NCI-H1417 (cell line): Measurements from ENCODE around the gene TCERG1L.

Experiments used
- DNase-seq, 3 experiments: peaks; one replicate each; lab custom pipeline; 2025; lab: John Stamatoyannopoulos, UW

The TCERG1L gene

GRCh38 chr10:131315344-131315743 lies 3.8 kb upstream of the TCERG1L start:
- no peak for DNase-seq

- no peak for DNase-seq
Measured at GRCh38 chr10:131314799-131315198, 3.3 kb upstream of the TCERG1L start.

GRCh38 chr10:131314148-131314547 lies 2.6 kb upstream of the TCERG1L start:
- DNase-seq, result peak in 1 of 3 experiments; percentile 0

DNA sequence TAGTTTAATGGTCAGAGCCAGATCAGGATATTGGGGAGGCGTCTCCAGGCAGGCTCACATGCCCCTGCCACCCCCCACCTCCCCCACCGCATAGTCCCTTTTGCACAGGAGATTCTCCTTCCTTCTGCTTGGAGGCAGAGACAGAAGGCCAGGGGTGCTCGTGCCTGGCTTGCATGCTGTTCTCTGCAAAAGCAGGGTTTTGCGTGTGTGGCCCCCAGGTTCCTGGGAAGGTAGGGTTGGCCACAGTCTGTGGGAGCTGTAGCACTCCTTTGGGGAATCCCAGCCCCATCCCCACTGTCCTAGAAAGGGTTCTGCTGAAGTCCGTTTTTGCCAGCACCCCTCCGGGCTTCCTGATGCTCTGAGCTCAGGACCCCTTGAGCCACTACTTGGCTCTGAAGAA lies 1.9 kb upstream of the TCERG1L start:
- no peak for DNase-seq

- peak; percentile 21 to 51 (median 30) for DNase-seq
Measured at GRCh38 chr10:131312478-131312836, 936 bp upstream of the TCERG1L start.

GRCh38 chr10:131311402-131311660 lies 190 bp downstream of the TCERG1L start:
- DNase-seq, result no peak

DNA sequence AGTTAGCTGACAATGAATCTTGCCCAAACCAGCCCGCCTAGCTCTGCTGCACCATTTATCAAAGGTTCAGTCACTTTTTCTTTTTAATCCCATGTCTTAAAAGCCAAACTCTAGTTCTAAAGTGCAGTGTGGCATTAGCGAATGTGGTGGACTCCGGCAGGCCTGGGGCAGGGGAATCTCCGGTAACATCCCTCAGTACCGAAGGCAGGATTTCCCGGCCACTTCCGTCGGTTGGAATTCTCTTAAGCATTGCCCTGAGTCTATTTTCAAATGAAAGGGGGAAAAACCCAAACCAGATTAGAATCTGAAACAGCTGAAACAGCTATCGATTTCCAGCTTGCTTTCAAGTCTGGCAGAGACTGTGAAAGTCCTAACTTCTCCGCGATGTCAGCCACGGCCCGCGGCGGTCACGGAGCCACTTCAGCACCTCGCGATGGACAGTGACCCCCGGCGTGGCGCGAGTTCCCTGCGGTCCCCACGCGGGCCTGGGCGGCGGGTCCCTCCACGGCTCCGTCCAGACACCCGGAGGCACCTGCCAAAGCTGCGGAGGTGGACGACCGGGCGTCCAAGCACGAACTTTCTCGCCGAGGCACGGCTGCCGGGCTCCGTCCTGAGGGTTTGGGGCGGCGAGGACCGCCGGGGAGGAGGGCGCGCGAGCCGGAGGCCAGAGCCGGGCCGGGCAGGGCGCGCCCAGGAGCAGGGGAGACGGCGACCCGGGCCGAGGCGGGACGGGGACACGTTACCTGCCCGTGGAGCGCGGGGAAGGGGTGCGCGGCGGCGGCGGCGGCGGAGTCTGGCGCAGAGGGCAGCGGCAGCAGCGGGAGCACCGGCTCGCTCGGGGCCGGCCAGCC lies 745 bp downstream of the TCERG1L start:
- DNase-seq, result peak in 2 of 3 experiments; percentile 47 to 52

DNA sequence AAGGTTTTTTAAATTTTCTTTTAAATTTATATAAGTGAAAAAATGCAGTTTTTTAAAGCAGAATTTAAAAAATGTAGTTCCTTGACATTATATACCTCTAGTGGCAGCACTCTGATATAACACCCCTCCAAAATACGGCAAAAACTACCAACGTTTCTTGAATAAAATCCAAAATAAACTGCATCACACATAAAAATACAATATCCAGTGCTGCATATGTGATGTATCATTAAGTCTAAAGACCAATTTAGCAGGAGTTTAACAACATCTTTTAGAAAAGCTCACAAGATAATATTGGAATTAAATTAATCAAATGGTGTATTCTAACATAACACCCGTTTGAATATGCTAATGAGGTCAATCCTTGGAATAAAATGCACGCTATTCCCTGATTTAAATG lies 1.4 kb downstream of the TCERG1L start:
- peak in 2 of 3 experiments; percentile 15 to 47 for DNase-seq

DNA sequence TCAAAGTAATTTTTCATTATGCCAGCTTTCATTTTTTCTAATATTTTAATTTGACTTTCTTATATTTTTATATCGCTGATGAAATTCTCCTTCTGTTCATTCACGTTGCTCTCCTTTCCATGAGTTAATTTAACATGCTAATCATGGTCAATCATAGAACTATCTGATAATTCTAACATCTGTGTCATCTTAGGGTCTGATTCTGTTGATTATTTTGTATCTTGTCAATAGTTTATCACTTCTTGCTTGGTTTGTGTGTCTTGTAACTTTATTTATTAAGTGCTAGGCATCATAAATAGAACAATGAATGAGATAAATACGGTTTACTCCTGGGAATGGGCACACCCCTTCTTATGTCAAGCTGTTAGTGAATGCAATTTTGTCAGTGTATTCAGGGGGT lies 11.0 kb downstream of the TCERG1L start:
- DNase-seq, result no peak

- DNase-seq, result no peak
Measured at GRCh38 chr10:131290781-131291180, 20.7 kb downstream of the TCERG1L start.

DNA sequence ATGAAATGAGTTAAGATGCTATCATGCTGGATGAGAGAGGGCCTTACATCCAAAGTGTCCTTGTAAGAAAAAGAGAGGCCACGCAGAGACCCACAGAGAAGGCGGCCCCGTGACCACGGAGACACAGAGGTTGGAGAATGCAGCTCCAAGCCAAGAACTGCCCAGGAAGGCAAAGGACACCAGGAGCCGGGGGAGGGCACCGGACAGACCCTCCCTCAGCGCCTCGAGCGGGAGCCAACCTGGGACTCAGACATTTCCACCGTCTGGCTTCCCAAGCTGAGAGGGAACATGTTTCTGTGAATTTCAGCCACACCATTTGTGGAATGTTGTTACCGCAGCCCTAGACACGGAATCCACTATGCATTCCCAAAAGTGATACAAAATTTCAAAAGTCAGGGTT lies 22.9 kb downstream of the TCERG1L start:
- no peak for DNase-seq

DNA sequence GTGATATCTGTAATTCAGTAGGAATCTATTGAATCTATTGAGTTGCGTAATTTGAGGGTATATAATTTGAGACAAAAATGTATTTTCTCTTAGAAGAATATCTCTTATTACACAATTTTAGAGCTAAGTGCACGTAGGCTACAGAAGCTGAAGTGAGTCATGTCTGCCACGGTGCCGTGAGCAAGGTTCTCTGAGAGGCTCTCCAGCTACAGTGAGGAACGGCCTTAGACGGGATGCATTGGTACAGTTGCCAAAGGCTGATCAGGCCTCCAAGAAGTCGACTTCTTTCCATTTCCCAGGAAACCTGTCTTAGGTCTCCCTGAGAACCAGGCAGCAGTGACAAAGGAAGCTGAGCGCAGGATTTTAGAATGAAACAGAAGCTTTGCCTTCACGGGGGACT lies 28.6 kb downstream of the TCERG1L start:
- no peak for DNase-seq

DNA sequence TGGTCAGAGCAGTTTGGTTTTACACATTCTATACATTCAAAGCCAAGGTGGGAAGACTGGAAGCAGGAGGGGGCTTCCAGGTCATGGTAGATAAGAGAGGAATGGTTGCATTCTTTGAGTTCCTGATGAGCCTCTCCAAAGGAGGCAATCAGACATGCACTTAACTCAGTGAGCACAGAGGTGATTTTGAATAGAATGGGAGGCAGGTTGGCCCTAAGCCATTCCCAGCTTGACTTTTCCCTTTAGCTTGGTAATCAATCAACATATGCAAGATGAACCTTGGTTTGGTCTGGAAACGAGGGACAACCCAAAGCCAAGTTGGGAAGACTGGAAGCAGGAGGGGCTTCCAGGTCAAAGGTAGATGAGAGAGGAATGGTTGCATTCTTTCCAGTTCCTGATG lies 31.4 kb downstream of the TCERG1L start:
- DNase-seq, result no peak

- DNase-seq, result no peak
Measured at GRCh38 chr10:131279516-131279915, 32.0 kb downstream of the TCERG1L start.

DNA sequence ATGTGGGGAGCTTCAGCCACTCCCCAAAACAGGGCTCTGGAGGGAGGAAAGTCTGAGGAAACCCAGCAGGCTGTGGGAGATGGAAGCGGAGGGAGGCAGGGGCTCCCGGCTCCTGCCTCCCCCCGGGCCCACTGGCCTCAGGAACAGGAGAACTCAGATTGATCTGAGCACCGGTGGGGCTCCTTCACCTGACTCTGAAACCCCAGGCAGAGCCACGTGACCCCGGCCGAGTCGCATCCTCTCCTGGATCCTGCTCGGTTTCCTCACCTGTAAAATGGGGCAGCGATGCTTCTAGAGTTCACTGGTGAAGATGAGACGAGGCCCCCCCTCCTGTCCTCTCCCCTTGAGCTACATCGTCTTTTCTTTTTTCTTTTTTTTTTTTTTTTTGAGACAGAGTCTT lies 33.6 kb downstream of the TCERG1L start:
- DNase-seq, result no peak

- no peak for DNase-seq
Measured at GRCh38 chr10:131277278-131277677, 34.2 kb downstream of the TCERG1L start.

DNA sequence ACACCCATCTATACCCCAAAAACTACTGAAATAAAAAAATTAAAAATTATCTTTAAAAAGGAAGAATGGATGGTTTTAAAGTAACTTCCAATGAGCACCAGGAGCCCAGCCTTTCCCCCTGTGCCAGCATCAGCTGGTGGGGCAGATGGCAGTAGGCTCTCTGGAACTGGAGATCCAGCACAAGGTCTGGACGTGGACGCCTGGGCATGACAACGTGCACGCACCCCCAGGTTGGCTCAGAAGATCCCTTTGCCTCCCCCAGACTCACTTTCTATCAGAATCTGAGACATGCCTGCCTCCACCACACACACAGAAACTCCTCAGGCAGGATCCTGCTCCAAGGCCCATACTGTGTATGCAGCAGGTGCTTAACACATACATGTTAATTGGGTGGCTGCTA lies 35.8 kb downstream of the TCERG1L start:
- DNase-seq, result no peak

GRCh38 chr10:131274883-131275282 lies 36.6 kb downstream of the TCERG1L start:
- no peak for DNase-seq

GRCh38 chr10:131274133-131274880 lies 37.2 kb downstream of the TCERG1L start:
- DNase-seq, result no peak

DNA sequence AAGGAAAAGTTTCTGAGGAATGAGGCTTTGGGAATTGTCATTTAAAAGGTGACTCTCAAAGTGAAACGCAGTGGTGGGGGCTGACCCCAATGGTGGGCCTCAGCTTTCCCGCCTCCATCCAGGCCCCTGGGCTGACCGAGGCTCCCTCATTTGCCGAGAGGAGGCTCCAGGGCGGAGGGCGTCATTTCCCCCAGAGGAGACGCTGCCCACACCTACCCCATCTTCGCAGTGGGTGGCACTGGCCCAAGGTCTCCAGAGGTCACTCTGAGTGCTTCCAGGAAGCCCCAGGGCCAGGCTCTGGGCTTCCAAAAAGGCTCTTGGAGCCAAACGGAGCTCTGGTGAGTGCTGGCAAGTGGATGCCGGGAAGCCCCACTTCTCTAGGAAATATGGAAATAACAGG lies 38.0 kb downstream of the TCERG1L start:
- DNase-seq, result no peak

- no peak for DNase-seq
Measured at GRCh38 chr10:131272897-131273451, 38.5 kb downstream of the TCERG1L start.

DNA sequence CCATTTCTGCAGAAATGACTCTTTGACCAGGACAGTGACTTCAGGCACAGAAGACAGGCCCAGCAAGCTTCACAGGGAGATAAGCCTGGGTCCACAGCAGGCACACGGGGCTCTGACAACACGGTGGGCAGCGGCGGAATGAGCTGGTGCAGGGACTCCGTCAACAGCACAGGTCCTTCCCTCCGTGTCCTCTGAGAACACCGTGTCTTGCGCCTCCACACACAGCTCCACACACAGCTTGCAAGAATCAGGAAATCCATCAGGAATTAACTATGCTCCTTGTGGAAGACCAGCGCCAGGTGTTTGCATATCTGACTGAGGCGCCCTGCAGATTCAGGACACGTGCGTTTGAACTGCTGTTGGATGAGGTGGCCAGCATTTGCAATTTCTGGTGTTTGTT lies 39.6 kb downstream of the TCERG1L start:
- peak in 1 of 3 experiments; percentile 6 for DNase-seq

GRCh38 chr10:131271195-131271880 lies 40.2 kb downstream of the TCERG1L start:
- DNase-seq, result no peak
